Measurements from ENCODE around the gene CYCS.

GRCh38 chr7:25167262-25167843 lies 42.3 kb upstream of the CYCS start:
- TF ChIP-seq CTCF (IDR thresholded peaks at IDR 0.05), result no peak
- TF ChIP-seq POLR2A (IDR thresholded peaks at IDR 0.05), result no peak
